NB4 (cell line): ENCODE measurements around the gene INO80.

ENCODE experiments used
- MYC ChIP-seq: IDR thresholded peaks from 2 replicates; pipeline ENCODE4 v1.6.1; 2011; ENCODE audit warnings: low read depth, low read length
- POLR2A ChIP-seq: IDR thresholded peaks from 2 replicates; pipeline ENCODE4 v1.6.1; 2011; ENCODE audit warnings: mild to moderate bottlenecking; ENCODE audit not compliant: insufficient read length; ENCODE audit errors: extremely low read depth
- TF ChIP-seq, protein P1 (sequence below): IDR thresholded peaks from one replicate; pipeline ENCODE4 v1.5.1; 2012; ENCODE audit warnings: low read depth, low read length
- TF ChIP-seq, protein P2 (sequence below): IDR thresholded peaks from 2 replicates; pipeline ENCODE4 v1.6.1; 2011; ENCODE audit warnings: low read depth, low read length

GRCh38 chr15:41032079-41032328, 84.1 kb downstream of the INO80 start:
- TF ChIP-seq, protein P1, sequence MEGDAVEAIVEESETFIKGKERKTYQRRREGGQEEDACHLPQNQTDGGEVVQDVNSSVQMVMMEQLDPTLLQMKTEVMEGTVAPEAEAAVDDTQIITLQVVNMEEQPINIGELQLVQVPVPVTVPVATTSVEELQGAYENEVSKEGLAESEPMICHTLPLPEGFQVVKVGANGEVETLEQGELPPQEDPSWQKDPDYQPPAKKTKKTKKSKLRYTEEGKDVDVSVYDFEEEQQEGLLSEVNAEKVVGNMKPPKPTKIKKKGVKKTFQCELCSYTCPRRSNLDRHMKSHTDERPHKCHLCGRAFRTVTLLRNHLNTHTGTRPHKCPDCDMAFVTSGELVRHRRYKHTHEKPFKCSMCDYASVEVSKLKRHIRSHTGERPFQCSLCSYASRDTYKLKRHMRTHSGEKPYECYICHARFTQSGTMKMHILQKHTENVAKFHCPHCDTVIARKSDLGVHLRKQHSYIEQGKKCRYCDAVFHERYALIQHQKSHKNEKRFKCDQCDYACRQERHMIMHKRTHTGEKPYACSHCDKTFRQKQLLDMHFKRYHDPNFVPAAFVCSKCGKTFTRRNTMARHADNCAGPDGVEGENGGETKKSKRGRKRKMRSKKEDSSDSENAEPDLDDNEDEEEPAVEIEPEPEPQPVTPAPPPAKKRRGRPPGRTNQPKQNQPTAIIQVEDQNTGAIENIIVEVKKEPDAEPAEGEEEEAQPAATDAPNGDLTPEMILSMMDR, result no peak
- TF ChIP-seq POLR2A, result no peak
- TF ChIP-seq MYC, result no peak
- TF ChIP-seq, protein P2, sequence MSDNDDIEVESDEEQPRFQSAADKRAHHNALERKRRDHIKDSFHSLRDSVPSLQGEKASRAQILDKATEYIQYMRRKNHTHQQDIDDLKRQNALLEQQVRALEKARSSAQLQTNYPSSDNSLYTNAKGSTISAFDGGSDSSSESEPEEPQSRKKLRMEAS, result no peak
